GM21526 (cell line): ENCODE data around the gene GALNS.
"Not testable (repeated sequence)": the region's sequence is repeated elsewhere in the genome, so short reads cannot be mapped to it uniquely, and the experiment has no call there.

Source experiments
- ATAC-seq: cut with Tn5 transposase; IDR thresholded peaks from one replicate; pipeline ENCODE4 v1.9.1; 2021; ENCODE audit warnings: moderate library complexity; ENCODE audit not compliant: unreplicated experiment, low FRiP score

Gene GALNS

DNA sequence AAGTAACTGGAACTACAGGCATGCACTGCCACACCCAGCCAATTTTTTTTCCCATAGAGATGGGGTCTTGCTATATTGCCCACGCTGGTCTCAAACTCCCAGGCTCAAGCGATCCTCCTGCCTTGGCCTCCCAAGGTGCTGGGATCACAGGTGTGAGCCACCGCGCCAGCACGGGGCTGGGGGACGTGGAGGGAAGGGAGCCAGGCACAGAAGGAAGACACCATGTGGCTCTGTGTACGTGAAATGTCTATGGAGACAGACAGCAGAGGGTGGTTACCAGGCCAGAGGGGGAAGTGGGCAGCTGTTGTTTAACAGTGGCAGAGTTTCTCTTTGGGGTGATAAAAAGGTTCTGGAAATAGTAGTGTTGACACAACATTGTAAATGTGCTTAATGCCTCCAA is 67.2 kb downstream of the GALNS start:
- no peak for ATAC-seq

DNA sequence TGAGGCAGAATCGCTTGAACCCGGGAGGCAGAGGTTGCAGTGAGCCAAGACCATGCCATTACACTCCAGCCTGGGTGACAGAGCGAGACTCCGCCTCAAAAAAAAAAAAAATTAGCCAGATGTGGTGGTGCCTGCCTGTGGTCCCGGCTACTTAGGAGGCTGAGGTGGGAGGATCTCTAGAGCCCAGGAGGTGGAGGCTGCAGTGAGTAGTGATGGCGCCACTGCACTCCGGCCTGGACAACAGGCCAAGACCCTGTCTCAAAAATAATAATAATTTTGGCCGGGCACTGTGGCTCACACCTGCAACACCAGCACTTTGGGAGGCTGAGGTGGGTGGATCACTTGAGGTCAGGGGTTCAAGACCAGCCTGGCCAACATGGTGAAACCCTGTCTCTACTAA is 68.0 kb downstream of the GALNS start:
- not testable (repeated sequence) for ATAC-seq

DNA sequence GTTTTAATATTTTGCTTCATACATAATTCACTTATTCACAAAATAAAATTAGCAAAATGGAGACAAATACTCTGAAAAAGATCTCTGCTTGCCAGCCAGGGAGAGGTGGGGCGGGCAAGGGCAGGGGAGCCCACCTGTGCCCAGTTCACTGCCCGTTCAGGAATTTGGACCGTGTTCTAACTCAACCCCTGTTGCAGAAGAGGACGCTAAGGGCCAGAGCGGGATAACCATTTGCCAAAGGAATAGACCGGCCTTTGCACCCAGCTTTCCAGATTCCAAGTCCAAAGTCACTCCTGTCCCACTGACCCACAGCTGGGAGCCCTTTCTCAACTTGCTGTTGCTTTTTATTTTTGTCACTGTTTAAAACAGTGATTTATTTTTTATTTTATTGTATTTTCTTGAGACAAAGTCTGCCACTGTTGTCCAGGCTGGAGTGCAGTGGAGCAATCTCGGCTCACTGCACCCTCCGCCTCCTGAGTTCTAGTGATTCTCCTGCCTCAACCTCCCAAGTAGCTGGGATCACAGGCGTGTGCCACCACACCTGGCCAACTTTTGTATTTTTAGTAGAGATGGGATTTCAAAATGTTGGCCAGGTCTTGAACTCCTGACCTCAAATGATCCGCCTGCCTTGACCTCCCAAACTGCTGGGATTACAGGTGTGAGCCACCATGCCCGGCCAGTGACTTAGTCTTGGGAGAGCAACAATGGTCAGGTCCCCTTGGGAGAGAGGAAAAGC is 69.0 kb downstream of the GALNS start:
- ATAC-seq = no peak

DNA sequence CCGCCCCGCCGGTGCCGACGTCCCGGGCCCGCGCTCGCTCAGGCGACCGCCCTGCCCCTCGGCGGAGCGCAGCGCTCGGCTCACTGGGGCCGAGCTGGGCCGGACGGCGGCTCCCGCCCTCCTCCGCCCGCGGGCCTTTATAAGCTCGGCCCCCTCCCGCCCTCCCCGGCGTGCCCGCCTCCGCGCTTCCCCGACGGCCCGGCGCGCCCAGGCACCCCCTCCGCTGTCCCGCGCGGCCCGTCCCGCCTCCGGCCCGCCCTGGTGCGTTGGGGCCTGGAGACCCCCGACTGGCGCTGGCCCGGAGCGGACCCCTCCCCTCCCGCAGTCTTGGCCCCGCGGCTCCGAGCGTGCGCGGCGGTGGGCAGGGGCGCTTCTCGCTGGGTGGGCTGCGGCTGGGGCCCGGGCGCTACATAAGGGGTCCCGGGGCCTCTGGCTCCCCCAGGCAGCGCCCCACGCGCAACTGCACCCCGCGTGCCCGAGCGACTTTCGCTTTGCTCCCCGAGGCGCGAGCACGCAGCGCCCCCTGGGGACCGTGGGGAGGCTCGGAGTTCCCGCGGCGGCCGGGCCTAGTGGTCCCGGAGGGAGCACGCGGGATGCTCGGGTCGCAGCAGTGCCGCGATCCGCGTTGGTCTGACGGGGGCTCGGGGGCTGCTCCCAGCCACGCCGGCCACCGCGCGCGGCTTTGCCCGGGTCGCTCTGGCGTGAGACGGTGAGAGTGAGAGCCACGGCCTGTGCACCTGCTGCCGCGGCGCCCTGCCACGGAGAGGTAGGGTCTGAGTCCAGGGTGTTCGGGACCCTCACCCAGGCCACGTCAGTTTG is 71.4 kb downstream of the GALNS start, which contains the start of gene PIEZO1:
Gene PIEZO1, minus strand, starts transcription at position 115 of the 819 bp plus-strand sequence. CDS start 256 bp downstream, outside the sequence.
- no peak for ATAC-seq

DNA sequence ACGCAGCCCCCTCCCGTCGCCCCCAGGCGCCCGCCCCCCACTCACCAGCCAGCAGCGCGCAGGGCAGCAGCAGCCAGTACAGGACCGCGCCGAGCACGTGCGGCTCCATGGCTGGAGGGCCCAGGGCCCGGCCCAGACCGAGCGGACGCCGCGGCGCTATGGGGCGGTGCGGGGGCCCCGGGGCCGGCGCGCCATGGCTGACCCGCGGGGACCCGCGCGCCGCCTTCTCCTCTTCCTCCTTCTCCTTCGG is 72.0 kb downstream of the GALNS start:
- ATAC-seq = no peak

DNA sequence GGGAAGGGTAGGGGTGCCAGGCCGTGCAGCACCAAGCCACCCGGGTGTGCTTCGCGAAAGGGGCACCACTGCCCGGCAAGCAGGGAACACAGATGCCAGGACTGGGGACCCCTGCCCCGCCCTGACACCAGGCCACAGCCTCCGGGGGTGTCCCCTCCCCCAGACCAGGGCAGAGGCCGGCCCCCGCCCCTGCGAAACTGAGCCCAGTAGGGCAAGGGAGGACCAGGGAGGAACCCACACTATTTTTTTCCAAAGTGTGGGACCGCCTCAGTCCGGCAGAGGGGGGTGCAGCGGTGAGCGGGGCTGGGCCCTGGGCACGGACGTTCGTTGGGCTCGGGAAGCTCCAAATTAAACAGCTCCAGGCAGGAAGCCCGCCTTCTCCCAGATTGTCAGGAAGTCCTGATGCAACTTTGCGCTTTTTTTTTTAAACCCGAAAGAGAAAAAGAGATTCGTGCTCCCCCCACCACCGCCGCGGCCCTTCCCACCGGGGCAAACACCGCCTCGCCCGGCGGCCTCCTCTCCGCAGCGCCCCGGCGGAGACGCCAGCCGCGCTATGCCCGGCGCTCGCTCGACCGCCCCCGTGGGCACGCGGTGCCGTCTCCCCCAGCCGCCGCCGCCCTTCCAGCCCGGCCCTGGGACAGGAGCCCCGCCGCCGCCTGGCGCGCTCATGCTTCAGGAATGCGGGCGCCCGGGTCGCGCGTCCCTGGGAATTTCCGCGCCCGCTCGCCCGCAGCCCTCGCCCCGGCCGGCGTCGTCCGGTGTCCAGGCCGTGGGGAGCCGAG is 72.5 kb downstream of the GALNS start:
- ATAC-seq = no peak

DNA sequence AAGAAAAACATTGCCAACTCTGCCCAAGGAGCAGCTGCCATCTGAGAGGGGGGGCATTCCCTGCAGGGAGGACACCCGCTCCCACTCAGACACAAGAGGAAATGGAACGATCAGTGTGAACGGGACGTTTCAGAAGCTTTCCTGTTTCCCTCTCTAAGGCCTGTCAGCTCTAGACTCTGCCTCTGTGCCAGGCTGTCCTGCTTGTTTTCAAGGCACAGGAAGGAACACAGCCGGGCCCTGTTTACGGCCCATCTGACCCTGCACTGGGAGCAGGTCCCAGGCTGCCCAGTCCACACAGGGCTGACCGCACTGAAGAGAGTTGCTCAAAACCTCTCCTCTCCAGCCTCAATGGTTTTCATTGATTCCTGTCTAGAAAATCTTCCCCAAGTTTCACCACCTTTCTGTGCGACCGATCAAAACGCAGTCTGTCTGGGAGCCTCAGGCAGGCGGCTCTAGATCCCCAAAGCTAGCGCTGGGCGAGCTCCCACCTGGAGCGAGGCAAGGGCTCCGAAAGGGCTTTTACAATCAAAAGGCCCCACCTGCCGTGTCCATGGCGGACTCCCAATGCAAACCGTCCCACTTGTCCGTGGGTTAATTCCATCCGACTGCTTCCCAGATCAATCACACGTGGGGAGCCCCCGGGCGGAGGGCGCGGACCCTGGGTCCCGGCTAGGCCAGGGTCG is 73.2 kb downstream of the GALNS start:
- ATAC-seq = no peak

DNA sequence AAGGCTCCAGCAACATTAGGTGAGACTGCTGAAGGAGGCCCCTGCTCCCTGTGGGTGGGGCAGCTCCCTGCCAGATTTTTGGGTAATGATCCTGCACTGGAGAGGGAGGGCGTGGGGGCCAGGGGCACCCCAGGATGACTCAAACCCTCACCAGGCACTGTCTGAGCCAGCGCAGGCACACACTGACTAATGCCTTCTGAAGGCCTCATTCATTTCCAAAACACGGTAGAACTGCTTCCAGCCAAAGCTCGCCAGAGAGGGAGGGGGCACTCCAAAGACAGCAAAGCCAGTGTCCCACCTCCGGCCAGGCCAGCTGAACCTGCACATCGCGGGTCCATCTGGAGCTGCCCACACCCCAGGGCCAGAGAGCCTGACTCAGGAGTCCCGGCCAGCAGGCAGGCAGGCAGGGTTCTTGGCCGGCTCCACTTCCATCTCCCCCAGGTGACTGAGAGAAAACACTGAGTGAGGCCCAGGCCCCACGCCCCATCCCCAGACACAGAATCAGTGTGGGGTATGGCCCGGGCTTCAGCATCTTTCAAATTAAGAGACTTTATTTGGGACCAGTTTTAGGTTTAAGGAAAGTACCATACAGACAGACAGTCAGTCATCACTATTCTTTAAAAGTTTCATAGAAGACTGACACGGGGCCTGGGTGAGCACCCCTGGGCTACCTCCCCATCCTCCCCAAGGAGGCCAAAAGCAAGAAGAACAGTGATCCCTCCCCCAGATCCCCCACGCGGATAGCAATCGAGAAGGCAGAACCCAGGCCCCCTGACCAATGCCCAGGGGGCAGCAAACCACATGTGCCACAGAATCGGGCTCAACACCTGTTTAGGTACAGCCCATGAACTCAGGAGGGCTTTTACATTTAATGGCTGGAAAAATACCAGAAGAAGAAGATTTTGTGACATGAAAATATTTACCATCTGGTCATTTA is 74.0 kb downstream of the GALNS start:
- ATAC-seq = no peak

DNA sequence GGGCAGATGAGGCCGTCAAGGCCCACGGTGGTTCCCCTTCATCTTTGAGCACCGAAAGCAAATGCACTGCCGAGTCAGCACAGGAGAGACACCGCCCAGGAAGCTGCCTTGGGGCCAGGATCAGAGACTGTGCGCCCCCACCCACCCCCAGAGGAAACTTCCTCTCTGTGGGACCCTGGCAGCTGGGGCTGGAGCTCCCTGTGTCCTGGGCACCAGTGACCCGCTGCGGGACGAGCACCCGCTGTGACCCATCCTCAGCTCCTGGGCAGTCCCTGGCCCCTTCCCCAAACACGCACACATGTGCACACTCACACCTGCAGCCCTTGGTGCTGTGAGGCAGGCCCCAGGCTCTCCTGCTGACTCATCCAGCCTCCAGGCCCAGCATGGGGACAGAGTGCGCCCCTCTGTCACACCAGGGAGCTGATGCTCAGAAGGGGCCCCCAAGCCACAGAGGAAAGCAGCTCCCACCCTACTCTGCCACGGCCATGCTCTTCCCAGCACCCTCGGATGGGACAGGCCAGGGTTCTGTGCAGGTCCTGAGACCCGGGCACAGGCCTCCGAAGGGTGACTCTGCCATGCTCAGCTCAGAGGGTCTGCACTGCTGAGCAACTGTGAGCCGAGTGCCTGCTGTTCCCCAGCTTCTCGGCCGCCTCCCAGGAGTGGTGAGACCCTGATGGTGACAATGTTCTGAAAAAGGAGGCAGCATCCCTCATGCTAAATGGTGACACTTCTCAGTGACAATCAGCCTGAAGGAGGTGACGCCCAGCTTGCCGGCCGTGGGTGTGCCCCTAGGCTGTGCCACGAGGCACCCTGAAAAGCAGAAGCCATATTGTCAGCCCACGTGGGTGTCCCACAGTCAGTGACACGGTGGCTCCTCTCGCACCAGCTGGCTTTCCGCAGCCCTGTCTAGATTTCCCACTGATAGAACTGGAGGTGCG is 75.3 kb downstream of the GALNS start:
- no peak for ATAC-seq

DNA sequence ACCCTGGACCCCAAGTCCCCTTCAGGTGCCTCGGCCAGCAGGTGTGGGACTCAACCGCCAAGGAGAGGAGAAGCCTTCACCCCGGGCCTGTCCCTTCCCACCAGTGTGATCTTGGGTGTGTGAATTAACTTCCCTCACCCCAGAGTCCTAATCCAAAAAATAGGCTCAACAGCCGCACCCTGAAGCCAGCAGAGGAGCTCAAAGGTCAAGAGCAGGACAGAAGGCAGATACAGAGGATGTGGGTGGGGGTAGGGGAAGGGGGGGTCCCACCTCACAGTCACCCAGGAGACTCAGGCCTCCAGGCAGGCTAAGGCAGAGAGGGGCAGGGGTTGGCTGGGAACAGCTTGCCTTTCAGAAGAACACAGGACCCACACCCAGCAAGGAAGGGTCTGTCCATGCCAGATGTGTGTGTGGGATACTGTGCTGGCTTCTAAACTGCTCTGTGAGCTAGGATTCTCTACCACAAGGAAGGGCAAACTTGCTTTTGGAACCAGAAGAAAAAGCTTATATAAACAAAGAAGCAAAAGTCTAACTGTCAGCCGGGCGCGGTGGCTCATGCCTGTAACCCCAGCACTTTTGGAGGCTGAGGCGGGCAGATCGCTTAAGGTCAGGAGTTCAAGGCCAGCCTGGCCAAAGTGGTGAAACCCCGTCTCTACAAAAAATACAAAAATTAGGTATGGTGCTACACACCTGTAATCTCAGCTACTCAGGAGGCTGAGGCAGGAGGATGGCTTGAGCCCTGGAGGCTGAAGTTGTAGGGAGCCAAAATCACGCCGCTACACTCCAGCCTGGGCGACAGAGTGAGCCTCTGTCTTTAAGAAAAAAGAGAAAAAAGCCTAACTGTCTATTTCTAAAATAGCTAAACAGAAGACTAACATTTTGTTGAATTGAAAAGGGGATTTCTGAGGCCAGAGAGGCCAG is 76.3 kb downstream of the GALNS start:
- no peak for ATAC-seq

DNA sequence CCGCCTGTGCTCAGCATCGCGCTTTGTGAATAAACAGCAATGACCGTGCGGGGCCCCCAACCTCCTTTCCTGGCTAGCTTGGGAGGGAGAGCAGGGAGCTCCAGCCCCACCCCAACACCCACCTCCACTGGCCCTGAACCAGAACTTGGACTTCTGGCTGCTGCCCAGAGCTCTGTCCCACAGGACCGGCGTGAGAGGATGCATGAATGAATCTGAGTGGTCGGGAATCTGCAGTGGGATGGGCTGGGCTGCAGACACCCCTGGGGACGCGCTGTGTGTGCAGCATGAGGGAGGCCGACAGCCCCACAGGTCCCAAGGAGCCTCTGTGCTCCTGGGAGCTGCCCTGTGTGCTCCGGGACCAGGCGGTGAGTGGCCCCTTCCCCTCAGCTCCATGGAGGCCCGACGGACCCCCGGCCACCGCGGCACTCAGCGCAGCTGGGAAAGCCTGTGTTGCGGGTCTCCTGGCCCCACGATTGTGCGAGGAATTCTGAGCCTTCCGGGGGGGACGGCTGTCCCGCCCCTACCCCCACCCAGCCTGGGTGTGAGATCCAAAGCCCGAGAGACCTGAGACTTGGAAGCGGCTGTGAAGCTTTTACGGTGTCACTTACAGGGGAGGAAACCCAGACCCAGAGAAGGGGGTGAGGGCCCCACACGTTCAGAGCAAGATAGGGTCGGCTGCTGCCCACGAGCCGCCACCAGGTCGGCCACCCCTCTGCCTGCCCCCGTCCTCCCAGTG is 77.2 kb downstream of the GALNS start:
- no peak for ATAC-seq

DNA sequence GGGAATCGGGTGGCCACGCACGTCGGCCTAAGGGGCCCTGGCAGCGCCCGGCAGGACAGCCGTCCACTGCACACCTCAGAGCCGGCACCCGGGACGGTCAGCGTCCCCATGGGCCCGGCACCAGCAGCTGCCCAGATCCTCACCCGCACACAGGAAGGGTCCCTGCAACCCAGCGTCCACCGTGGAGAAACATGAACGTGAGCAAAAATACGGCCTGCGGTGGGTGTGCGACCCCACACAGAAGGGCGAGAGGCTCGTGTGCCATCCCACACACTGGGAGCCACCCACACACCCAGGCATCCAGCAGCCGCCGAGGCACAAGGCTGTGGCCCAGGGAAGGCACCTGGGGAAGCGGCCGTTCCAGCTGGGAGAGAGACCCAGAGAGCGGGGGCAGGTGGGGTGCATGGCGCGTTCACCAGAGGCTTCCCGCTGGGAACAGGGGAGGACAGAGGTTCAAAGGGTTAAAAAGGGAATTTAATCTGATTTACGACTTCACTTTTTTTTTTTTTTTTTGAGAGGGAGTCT is 78.1 kb downstream of the GALNS start:
- ATAC-seq = no peak

DNA sequence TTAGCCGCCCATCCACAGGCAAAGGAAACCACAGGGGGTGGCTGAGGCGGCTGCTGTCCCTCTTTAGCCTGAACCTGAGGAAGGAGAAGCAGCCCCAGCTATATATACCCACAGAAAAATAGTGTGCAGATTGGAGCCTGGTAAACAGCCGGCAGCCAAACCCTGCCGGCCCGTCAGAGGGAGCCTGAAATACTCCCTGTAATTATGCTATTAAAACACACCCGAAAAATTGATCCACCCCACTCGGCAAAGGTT is 78.5 kb downstream of the GALNS start:
- no peak for ATAC-seq

DNA sequence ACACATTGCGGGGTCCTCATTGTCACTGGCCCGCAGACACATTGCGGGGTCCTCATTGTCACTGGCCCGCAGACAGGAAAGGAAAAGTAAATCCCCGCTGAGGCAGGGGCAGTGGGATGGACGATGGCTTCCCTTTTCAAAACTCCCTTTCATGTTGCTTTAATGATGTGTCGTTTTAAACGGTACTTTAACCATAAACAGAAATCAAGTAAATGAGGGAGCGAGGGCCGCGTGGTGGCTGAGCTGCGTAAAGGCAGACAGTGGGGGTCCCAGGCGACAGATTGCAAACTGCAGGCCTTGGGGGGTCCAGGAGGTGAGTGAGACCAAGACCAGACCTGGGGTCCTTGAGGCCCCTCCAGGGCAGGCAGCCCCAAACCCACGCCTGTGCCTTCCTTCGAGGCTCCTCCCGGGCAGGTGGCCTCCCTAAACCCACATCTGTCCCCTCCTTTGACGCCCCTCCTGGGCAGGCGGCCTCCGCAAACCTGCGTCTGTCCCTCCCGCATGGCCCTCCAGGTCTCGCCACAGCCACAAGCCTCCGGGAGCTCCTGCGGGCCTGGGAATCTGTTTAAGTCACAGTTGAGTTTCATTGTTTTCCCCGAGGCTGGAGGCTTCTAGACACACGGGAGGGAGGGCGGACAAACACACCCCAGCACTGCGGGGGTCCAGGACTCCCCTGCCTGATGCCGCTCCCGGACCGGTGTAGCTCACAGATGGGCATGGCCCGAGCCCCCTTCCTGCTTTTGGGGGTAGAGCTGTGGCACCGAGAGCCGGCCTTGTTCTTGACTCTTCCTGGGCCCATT is 79.1 kb downstream of the GALNS start:
- ATAC-seq = no peak

DNA sequence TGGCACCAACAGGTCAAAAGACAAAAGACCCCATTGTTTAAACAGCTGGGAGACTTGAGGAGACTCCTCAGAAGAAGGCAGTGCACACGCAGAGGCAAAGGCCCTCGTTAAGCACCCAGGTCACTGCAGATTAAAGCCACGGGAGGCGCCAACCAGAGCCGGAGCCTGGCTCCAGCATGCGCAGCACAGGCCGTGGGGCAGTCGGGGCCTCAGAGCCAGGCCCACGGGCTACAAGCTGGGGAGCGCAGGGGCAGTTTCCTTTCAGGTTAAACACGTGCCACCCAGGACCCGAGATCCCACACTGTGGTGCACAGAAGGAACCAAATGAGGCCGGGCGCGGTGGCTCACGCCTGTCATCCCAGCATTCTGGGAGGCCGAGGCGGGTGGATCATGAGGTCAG is 80.9 kb downstream of the GALNS start:
- ATAC-seq = no peak
